Activated CD4-positive, alpha-beta T cell treated with anti-CD3 and anti-CD28 coated beads for 4 hours (primary cell): ENCODE data around the gene KCNK4.
A peak's percentile ranks its signal among the peaks of the same experiment; 100 is the strongest.

Experiments
- DNase-seq, 2 donors: peaks; one replicate each; pipeline ENCODE4 v3.0.0-alpha.2; 2020

Gene KCNK4

DNA sequence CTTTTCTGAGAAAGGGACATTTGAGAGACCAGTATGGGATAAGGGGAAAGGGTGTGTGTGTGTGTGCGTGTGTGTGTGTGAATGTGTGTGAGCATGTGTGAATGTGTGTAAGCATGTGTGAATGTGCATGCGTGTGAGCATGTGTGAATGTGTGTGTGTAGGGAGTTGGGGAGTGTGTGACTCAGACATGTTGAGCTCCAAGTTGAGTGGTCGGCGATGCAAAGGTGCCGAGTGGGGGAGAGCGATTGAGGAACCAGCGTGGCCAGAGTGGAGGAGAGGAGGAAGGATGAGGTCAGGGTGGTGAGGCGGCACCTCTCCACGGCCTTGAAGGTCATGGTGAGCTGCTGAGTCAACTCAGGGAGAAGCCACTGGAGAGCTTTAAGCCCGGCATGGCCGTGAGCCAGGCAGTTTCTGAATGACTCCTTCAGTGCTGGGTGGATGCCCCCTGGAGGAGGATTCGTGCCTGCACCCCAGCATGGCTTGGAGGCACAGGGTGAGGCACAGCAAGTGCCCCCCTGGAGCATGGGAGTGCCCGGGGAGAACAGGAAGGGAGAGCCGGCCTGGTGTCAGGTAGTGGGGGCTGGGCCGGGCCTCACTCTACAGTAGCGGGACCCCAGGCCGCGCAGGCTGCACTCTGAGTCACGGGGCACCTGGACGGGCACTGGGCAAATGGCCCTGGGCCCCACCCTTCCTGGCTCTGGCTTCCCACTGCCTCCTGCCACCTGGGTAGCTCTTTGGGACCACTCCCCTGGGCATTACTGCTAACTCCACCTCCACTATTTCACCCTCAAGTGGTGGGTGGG lies 40.7 kb downstream of the KCNK4 start:
- peak; percentile 62 to 64 for DNase-seq

DNA sequence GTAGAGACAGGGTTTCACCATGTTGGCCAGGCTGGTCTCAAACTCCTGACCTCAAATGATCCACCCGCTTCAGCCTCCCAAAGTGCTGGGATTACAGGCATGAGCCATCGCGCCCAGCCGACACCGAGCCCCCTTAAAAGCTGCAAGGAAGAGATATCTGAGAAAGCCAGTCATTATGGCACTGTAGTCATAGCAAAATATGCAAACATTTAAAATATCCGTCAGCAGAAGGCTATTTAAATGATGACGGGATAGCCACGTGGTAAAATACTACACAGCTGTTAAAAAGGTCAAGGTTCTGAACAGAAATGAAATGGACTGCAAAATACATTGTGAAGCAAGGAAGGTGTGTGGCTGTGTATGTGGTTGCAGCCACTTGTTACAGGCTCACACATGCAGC lies 42.5 kb downstream of the KCNK4 start:
- no peak for DNase-seq

DNA sequence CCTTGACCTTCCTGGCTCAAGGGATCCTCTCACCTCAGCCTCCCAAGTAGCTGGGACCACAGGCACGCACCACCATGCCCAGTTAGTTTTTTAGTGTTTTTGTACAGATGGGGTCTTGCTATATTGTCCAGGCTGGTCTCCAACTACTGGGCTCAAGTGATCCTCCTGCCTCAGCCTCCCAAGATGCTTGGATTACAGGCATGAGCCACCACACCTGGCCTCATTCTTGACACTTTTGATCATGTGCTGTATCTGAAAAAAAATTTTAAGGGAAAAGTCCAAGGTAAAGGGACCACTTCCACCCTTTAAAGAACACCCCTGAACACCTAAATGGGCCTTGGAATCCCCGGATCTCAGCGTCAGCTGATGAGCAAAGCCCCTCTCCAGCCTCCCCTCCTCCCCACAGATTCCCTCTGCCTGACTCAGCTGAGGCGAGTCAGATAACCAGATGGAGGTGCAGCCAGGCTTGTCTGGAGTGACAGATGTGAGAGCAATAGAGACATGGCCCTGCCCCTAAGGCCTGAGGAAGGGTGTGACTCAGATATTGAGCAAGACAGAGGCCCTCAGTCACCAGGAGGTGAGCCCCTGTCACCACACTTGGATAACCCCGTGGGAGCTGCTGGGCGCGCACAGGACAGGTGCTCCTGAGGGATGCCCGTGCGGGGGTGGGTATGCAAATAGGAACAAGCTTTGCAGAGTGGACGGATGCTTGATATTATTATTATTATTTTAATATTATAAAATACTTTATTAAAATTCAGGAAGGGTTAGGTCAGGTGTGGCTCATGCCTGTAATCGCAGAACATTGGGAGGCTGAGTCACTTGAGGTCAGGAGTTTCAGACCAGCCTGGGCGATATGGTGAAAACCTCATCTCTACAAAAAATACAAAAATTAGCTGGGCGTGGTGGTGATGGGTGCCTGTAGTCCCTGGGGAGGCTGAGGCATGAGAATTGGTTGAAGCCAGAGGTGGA lies 43.9 kb downstream of the KCNK4 start:
- no peak for DNase-seq

- no peak for DNase-seq
Observed at GRCh38 chr11:64337538-64338249, 46.6 kb downstream of the KCNK4 start.

DNA sequence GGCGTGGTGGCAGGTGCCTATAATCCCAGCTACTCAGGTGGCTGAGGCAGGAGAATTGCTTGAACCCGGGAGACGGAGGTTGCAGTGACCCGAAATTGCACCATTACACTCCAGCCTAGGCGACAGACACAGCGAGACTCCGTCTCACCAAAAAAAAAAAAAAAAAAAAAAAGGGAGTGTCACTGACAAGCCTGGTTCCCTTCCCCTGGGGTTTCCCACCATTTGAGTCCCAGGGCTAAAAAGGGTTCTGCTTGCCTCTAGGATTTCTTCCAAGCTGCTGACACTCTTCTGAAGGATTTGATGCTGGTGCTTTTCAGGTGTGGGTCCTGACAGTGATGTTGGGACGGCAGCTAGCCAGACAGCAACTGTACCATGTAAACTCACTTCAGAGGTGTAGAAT lies 47.6 kb downstream of the KCNK4 start:
- no peak for DNase-seq

DNA sequence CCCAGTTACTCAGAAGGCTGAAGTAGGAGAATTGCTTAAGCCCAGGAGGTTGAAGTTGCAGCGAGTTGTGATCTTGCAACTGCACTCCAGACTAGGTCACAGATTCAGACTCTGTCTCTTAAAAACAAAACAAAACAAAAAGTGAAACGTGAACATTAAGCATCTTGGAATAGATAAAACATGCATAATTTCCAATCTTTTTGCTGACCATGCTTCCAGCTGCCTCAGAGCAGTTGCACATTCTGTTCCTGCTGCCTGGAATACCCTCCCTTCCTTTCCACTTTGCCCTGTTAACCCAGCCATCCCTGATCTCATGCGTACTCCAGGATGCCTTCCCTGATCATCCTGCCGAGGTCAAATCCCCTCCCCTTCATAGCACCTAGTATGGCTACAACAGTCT lies 48.2 kb downstream of the KCNK4 start:
- no peak for DNase-seq

GRCh38 chr11:64339754-64340408 lies 48.8 kb downstream of the KCNK4 start, which contains the start of gene CCDC88B:
Gene CCDC88B (plus strand): TSS chr11:64340204. CDS start chr11:64340267, 63 bp downstream.
- peak; percentile 78 to 83 for DNase-seq

DNA sequence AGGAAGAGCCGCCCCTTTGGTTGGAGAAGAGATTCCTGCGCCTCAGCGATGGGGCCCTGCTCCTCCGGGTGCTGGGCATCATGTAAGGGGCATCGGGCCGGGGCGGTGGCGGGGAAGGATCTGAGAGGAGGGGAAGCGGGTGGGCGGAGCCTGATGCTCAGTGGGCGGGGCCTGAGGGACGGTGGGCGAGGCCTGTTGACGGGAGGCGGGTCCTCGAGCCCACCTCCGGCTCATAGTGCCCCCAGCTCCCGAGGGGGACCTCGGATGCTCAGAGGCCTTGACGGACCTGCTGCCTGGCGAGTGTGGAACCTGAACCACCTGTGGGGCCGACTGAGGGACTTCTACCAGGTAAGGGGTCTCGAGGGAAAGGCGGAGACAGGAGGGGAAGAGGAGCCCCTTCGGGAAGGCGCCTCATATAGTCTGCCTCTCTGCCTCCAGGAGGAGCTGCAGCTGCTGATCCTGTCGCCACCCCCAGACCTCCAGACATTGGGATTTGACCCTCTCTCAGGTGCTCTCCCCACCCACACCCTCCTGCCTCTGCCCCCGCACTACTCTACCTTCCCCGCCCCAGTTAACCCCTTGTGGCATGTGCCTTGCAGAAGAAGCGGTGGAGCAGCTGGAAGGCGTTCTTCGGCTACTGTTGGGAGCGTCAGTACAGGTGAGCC lies 49.7 kb downstream of the KCNK4 start:
- peak; percentile 73 for DNase-seq

DNA sequence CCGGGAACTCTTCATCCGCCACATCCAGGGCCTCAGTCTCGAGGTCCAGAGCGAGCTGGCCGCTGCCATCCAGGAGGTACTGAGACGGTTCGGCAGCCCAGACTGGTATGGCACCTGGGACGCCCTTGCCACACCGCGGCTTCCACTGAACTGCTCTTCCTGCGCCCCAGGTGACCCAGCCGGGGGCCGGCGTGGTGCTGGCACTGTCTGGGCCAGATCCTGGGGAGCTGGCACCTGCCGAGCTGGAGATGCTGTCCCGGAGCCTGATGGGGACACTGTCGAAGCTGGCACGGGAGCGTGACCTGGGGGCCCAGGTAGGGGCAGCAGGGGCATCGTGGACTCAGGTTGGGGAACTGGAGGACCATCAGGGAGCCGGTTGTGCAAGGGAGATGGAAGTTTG lies 50.3 kb downstream of the KCNK4 start:
- DNase-seq, result no peak

DNA sequence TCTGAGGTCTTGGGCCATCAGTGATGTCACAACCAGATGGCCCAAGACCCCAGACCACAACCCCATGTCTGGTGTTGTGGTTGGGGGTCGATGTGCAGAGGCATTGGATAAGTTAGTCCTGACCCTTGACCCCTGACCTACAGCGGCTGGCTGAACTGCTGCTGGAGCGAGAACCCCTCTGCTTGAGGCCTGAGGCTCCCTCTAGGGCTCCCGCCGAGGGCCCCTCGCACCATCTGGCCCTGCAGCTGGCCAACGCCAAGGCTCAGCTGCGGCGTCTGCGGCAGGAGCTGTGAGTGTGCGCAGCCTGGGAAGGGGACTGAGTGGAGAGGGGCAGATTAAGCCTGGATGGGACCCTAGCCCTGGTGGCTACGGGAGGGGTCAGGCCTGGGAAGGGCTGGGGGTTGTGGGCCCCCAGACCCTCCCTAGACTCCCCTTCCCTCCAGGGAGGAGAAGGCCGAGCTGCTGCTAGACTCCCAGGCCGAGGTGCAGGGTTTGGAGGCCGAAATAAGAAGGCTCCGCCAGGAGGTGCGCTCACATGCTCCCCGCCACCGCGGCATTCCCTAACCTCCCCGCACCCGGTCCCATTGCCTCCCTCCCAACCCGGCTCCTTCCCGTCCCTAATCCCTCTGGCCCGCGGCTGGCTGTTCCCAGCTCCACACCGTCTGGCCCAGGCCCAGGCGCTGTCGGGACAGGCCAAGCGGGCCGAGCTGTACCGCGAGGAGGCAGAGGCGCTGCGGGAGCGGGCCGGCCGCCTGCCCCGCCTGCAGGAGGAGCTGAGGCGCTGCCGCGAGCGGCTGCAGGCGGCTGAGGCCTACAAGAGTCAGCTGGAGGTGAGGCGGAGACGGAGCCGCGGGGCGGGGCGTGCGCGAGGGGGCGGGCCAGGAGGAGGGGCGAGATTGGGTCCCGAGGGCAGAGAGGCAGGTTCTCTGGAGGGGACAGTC lies 51.0 kb downstream of the KCNK4 start:
- peak; percentile 81 to 91 for DNase-seq

DNA sequence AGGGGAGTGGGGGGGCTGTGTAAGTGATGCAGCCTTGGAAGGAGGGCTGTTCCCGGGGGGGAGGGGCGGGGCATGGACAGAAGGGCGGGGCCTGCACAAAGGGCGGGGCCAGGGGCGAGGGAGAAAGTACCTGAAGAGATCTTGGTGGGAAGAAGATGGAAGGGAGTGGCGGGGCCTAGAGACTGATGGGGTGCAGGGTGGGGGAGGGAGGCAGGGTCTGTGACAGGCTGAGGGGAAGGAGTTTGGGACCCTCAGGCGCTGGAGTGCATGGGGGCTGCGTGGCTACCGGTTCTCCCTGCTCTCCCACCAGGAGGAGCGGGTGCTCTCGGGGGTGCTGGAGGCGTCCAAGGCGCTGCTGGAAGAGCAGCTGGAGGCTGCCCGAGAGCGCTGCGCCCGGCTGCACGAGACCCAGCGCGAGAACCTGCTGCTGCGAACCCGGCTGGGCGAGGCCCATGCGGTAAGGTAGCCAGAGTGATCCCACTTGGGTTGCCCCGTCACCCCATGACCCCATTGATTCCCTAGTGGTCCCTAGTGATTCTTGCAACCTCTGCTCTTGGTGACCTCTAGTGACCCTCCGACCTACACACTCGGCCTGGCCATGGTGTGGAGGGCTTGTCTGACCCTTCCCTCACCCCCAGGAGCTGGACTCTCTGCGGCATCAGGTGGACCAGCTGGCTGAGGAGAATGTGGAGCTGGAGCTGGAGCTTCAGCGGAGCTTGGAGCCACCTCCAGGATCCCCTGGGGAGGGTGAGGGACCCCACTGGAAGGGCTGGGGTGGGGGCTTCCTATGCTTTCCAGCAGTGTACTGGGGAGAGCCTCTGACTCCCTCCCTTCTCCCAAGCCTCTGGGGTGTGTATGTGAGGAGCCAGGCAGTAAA lies 52.0 kb downstream of the KCNK4 start:
- no peak for DNase-seq

- no peak for DNase-seq
Observed at GRCh38 chr11:64343767-64344559, 52.9 kb downstream of the KCNK4 start.

- no peak for DNase-seq
Observed at GRCh38 chr11:64344787-64345186, 53.7 kb downstream of the KCNK4 start.

DNA sequence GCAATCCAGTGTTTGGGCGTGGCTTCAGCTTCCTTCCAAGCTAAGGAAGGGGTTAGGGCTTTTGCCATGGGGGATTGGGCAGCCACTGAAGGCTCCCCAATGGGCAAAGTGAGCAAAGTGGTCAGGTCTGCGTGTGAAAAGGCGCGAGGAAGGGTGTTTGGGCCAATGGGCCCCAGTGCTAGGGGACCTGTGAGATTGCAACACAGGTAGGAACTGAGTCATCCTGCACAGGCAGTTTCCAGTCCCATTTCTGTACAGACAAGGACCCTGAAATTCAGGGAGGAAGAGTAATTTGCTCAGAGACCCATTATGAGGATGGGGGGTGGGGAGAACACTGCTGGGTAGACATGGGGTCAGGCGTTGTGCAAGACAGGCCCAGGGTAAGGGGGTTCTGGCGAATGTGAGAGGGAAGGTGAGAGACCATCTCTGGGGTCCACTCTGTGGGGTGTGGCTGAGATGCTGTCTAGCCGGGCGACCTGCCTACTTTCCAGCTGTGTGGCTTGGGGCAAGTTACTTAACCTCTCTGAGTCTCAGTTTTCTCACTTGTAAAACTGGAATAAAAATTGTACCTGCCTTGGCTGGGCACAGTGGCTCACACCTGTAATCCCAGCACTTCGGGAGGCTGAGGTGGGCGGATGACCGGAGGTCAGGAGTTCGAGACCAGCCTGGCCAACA lies 56.2 kb downstream of the KCNK4 start:
- no peak for DNase-seq

GRCh38 chr11:64348383-64349024 lies 57.4 kb downstream of the KCNK4 start:
- no peak for DNase-seq

DNA sequence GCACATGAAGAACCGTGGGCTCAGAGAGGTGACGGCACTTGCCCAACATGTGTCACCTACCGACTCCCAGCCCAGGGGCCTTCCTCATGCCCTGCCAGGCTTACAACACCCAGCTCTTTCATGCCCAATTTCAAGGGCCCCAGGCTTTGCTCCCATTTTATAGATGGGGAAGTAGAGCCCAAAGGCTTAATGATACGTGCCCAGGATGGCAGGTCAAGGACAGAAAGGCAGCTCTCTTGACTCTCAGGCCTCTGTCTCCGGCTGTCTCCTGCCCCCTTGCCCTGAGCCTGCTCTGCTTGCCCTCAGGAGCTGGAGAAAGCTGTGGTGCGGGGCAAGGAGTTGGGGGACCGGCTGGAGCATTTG lies 57.9 kb downstream of the KCNK4 start:
- DNase-seq, result no peak

DNA sequence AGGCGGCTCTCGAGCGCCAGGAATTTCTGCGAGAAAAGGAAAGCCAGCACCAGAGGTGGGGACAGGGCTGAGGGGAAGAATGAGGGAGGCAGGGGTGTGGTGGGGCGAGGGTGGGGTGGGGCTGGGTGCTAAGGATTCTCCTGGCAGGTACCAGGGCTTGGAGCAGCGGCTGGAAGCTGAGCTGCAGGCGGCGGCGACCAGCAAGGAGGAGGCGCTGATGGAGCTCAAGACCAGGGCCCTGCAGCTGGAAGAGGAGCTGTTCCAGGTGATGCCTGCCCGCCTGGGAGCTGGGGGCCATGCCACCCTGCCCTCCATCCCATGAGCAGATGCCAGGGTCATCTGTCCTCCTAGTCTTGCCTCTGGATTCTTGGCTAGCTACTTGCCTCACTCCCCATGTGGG lies 58.3 kb downstream of the KCNK4 start:
- DNase-seq, result no peak
